HG02678 (cell line): Measurements from ENCODE around the gene ID3.
A peak's percentile ranks its signal among the peaks of the same experiment; 100 is the strongest.

Source experiments
- ATAC-seq: cut with Tn5 transposase; IDR thresholded peaks from one replicate; pipeline ENCODE4 v1.9.1; 2021; ENCODE audit warnings: mild to moderate bottlenecking, moderate library complexity; ENCODE audit not compliant: unreplicated experiment

The ID3 gene

DNA sequence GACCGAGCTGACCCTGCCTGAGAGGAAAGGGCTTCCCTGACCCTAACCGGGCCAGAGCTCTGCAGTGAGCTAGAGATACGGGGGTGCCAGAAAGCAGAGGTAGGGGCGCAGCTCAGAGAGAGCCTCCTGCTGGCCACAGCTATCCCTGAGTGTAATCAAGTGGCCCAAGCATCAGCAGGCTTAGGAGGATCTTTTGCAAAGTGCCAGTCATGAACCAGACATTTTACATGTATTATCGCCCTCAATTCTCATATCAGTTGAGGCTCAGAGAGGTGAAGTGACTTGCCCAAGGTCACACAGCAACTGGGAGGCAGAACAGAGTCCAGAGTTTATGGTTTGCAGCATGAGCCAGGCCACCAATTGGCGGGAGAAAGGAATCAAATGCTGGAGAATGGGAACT lies 7.0 kb upstream of the ID3 start:
- ATAC-seq, result no peak

GRCh38 chr1:23565776-23566175 lies 6.5 kb upstream of the ID3 start:
- ATAC-seq, result no peak

DNA sequence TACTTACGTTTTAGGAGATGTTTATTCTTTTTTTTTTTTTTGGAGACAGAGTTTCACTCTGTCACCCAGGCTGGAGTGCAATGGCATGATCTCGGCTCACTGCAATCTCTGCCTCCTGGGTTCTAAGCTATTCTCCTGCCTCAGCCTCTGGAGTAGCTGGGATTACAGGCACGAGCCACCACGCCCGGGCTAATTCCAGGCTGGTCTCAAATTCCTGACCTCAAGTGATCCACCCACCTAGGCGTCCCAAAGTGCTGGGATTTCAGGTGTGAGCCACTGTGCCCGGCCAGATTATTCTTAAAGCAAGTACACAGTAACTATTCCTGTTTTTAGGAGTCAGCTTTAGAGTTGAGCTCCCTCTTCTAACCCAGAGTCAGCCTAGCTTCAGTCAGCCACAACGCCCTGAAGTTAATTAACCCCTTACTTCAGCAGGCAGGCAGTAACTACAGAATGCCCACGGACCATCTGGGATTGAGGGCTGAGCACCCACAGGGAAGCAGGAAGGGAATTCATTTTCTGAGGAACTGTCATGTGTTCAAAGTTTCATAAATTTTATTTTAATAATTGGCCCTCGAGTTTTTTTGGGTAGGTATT lies 5.3 kb upstream of the ID3 start:
- no peak for ATAC-seq

- no peak for ATAC-seq
These were observed 4.6 kb upstream of the ID3 start for GRCh38 chr1:23563755-23564374.

DNA sequence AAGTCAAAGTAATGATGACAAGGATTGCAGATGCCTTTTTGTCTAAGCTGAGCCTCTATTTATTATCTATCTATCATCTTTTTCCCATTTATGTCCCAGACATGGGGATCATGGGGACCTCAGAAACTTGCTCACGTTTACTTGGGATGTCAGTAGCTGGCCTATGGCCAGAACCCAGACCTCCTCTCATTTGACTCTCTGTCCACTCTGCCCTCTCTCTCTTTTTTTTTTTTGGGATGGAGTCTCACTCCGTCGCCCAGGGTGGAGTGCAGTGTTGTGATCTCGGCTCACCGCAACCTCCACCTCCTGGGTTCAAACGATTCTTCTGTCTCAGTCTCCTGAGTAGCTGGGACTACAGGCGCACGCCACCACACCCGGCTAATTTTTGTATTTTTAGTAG lies 3.7 kb upstream of the ID3 start:
- no peak for ATAC-seq

DNA sequence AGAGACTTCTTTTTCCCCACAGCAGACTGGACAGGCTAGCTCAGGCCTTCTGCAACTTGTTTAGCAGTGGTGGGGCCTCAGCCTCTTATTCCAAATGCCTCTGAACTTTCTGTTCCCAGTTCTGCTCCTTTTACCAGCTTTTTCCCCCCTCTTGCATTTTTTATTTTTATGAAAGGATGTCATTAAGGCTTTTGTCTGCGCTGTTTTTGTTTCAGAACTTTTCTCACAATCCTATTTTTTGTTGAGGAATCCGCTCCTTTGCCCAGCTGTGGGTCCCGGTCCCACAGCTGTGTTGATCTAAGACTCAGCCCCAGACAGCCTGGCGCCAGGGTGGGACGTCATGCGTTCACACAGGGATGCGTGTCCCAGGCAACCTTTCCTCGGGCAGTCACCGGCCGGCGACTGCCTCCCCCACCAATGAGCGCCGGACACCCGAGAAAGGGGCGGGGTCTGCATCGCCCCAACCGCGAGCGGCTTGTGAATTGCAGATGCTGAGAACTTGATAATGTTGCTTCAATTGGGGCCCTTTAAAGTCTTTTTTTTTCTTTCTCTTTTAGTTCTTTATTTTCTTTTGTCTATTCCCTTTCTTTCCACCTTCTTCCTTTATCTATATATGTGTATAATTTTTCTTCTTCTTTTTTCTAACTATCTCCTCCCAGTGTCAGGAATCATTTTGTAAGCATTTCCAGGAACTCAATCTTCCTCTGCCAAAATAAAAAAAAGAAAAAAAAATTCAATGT lies 3.0 kb upstream of the ID3 start:
- ATAC-seq, result no peak

GRCh38 chr1:23561813-23562100 lies 2.5 kb upstream of the ID3 start:
- no peak for ATAC-seq

GRCh38 chr1:23561076-23561812 lies 1.9 kb upstream of the ID3 start:
- ATAC-seq, result no peak

DNA sequence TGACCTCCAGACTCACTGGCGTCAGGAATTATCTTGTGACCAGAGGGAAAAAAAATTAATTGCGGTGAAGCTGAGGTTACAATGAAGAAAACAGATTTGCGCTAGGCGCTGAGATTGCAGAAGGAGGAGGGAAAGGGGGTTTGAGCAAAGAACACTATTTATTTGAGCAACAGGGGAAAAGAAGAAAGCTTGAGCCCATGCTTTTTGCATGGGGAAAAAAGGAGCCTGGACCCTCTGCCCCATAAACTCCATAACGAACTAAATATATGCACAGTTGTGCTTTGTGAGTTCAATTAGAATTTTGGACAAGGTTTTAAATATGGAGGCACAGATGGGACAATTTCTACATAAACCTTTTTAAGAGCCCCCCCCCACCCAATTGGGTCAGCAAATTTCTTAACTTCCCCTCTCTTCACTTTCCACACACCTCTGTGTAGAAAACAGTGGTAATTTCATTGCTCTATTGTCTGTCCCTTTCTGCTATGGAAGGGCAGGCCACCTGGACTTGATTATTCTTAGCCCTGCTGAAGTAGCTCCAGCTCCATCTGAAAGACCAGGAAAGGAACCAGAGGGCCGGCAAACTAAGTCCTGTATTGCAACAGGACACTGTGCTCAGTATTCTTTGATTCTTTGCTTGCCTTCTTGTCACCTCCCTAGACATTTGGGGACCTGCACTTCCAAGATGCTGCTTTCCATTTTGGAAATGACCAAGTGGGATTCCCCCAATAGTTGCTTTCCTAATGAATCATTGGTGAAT lies 862 bp upstream of the ID3 start:
- ATAC-seq, result no peak

DNA sequence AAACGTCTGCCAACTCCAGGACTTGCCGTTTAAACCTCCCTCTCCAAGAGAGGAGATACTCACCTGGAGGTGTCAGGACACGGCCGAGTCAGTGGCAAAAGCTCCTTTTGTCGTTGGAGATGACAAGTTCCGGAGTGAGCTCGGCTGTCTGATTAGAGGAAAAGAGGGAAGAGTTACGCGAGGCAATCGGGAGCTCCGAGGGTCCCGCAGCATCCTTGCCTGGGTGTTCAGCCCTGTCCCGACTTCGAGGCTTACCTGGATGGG lies 497 bp downstream of the ID3 start:
- no peak for ATAC-seq

- no peak for ATAC-seq
These were observed 995 bp downstream of the ID3 start for GRCh38 chr1:23558140-23558871.

DNA sequence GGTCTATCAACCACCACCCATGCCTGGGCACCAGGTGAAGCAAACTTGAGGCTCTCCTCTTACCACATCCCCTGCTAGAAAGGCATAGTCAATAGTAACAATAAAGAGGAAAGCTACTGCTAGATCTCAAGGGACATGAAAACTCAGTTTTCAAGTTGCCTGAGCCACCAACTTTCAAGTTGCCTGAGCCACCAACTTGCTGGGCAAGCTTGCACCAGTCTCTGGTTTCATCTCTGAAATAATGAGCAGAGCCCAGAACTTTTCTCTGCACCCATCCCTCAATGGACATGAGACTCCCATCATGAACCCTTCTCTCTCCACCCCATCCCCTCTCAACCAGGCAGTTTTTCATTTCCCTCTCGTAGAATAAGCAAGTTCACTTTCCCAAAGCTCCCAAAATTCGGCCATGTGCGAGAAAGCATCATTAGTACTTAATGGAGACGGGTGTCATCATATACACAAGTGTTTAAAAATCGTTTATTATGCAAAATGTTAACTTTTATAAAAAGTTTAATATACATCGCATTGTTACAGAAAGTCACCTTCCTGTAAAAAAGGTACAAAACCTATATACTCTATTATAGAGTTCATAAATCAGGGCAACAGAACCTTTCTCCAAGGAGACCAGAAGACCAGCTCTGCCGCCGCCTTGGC lies 1.7 kb downstream of the ID3 start:
- no peak for ATAC-seq

- ATAC-seq, result no peak
These were observed 2.4 kb downstream of the ID3 start for GRCh38 chr1:23556635-23557470.

DNA sequence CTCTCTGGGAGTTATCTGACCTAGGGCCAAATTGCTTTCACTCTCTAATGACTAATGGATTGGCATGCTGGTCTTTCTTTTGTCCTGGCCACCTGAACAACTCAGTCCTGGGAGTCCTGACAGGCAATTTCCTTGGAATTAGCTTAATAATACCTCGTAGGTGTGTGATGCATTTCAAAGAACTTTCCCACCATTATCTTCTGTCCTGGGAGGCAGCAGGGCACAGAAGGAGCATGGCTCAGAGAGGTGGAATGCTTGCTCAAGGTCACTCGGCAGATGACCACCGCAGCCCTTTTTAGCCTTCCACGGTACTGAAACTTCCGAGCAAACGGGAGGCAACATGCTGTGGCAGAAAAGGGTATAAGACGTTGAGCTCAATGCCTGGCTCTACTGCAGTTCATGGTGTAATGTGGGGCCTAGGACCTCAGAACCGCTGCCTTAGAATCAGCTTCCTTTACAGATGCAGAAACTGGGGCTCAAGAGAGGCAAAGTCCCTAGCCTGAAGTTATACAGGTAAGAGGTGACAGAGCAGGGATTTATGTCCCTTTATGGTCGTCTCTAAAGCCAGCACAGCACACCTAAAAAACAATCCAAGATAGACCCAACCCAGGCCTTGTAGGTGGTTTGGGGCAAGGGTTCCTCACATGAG lies 3.2 kb downstream of the ID3 start:
- ATAC-seq, result no peak

DNA sequence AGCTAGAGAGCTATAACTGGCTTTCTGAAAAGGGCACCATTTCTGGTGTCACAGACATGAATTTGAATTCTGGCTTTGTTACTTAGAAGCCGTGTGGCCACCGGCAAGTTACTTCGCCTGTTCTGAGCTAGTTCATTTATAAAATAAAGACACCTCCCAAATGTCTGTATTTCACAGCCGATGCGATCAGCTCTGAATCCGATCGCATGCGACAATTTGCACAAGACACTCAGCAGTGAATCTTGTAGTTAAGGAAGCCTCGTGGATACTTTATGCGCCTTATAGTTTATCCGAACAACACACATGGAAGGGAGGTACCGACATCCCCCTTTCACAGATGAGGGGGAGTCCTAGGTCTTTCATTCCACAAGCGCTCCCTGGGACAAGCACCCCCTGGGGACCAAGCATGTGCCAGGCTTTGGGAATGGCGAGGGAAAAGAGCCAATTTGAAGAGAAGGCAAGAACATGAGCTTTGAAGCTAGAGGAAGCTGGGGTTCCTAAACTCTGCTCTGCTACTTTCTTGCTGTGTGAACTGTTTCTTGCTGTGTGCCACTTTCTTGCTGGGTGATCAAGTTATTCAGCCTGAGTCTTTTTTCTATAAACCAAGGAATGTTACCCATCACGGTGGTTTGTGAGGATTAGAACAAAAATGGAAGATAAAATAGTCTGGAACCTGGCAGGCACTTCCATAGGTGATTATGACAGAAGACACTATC lies 3.9 kb downstream of the ID3 start:
- no peak for ATAC-seq

- peak; percentile 62 for ATAC-seq
These were observed 4.6 kb downstream of the ID3 start for GRCh38 chr1:23554481-23555269.

GRCh38 chr1:23554127-23554480 lies 5.2 kb downstream of the ID3 start:
- ATAC-seq, result no peak
